Stomach smooth muscle (tissue), 2 donors: ENCODE results near the gene DYNLL1.
A peak's percentile ranks its signal among the peaks of the same experiment; 100 is the strongest.
"Not testable (repeated sequence)": the region's sequence is repeated elsewhere in the genome, so short reads cannot be mapped to it uniquely, and the experiment has no call there.

Source experiments
- H3K27ac ChIP-seq: one replicate; pipeline ENCODE4 v1.7.0; 2013; ENCODE audit warnings: mild to moderate bottlenecking, low read length, inconsistent platforms
- H3K27me3 ChIP-seq, 2 donors: one replicate each; pipeline ENCODE4 v1.7.0; 2013; ENCODE audit warnings: low read length in 2 of 2; ENCODE audit not compliant: insufficient read depth in 2 of 2, control insufficient read depth in 1 of 2
- H3K36me3 ChIP-seq, 2 donors: one replicate each; pipeline ENCODE4 v1.7.0; 2013; ENCODE audit warnings: low read length in 2 of 2; ENCODE audit not compliant: control insufficient read depth in 2 of 2, insufficient read depth in 2 of 2
- H3K4me1 ChIP-seq: one replicate; pipeline ENCODE4 v1.7.0; 2013; ENCODE audit warnings: low read length; ENCODE audit not compliant: control insufficient read depth, insufficient read depth
- H3K4me3 ChIP-seq, 2 donors: one replicate each; pipeline ENCODE4 v1.7.0; 2013; ENCODE audit warnings: low read length in 2 of 2
- H3K9ac ChIP-seq, 2 donors: one replicate each; pipeline ENCODE4 v1.7.0; 2013; ENCODE audit warnings: low read length in 2 of 2, mild to moderate bottlenecking in 1 of 2
- H3K9me3 ChIP-seq, 2 donors: one replicate each; pipeline ENCODE4 v1.7.0; 2013; ENCODE audit warnings: low read length in 2 of 2; ENCODE audit not compliant: control insufficient read depth in 2 of 2
- donor health status: healthy.
- donor health status: Pancreatic carcinoma.

The DYNLL1 gene

DNA sequence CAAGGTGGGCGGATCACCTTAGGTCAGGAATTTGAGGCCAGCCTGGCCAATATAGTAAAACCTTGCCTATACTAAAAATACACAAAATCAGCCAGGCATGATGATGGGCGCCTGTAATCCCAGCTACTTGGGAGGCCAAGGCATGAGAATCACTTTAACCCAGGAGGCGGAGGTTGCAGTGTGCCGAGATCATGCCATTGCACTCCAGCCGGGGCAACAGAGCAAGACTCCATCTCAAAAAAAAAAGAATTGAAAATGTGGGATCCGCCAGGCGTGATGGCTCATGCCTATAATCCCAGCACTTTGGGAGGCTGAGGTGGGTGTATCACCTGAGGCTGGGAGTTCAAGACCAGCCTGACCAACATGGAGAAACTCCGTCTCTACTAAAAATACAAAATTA lies 23.4 kb downstream of the DYNLL1 start:
- H3K4me3 ChIP-seq, H3K27ac ChIP-seq, H3K27me3 ChIP-seq, H3K4me1 ChIP-seq, H3K9ac ChIP-seq, H3K9me3 ChIP-seq: not testable (repeated sequence)
- peaks cover 8 to 13% of the 10 kb centered on the region in 2 donors for H3K36me3 ChIP-seq

- Histone ChIP-seq H3K36me3 (peaks cover 0 to 2% of the 10 kb centered on the region in 2 donors), H3K4me3 (no peak overlapping the region), H3K27ac (no peak overlapping the region), H3K9me3 (no peaks in the 10 kb centered on the region), H3K4me1 (no peaks in the 10 kb centered on the region), H3K9ac (no peak overlapping the region), H3K27me3 (no peaks in the 10 kb centered on the region)
Measured at GRCh38 chr12:120522568-120522967, 26.7 kb downstream of the DYNLL1 start.

DNA sequence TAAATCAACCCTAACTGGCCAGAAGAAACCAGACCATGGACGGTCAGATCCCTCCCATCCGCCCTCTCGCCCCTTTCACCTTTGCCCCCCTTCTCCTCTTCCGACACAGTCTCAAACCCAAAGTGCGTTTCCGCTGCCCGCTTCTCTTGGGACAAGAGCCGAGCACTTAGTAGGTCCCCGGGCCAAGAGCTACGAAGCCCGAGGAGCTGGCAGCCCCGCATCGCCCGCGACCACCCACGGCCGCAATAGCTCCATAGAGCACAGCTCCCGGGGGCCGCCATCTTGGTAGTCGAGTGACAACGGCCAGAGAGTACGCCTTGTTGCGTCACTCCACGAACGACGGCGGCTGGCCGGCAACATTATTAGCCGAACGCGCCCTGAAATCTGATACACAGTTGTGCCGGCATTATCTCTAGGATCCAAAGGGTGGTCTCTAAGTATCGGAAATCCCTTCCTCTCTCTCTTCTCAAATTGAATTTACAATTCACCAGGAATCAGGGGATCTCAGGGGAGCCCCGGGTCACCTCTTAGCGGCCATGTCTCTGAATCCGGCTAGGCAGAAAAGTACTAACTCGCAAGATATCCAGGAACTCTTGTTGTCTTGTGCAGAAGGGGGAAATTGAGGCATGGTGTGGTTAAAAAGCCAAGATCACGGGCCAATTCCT lies 33.1 kb downstream of the DYNLL1 start, which contains the start of gene COQ5:
TSS of gene COQ5 (minus strand) at position 298 of the 665 bp plus-strand sequence. CDS start at position 281, 17 bp downstream.
- H3K9me3 ChIP-seq, result no peaks in the 10 kb centered on the region
- H3K9ac ChIP-seq, result peak within 1 kb of the TSS; percentile 88 to 92
- peaks cover 3% of the 10 kb centered on the region for H3K4me1 ChIP-seq
- no peaks in the 10 kb centered on the region for H3K36me3 ChIP-seq
- peak within 1 kb of the TSS; percentile 90 to 97 for H3K4me3 ChIP-seq
- H3K27me3 ChIP-seq, result no peaks in the 10 kb centered on the region
- peak within 1 kb of the TSS; percentile 93 for H3K27ac ChIP-seq

DNA sequence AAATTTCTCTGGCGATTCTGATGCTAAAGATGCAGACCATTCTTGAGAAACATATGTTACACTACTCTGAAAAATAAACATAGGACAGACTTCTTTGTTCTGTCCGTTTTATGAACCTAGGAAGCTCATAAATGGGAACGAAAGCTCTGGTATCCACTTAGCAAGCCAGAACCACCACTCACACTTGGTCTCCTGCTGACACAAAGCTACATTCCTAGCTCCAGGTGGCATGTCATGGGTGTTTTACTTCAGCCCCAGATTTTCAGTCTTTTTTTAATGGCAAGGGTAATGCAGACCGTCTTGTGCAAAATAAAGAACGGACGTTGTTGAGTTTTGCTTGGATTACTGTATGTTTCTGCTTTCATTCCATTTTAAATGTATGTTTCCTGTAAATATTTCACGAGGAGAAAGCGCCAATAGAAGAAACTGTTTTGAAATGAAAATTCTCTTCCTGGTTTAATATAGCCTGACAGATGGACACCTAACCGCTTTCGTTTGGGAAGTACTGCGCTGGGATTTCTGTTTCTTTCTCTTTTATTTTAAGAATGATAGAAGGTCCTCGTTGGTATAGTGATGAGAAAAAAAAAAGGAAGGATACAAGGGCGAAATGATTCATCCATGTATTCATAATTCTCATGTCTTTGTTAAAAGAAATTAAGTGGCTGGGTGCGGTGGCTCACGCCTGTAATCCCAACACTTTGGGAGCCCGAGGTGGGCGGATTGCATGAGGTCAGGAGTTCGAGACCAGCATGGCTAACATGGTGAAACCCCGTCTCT lies 33.9 kb downstream of the DYNLL1 start:
- Histone ChIP-seq H3K4me1 (peaks cover 3% of the 10 kb centered on the region), H3K4me3 (peak overlapping the region; percentile 90 to 97), H3K9ac (peak overlapping the region; percentile 88 to 92), H3K27ac (peak overlapping the region; percentile 93), H3K27me3 (no peaks in the 10 kb centered on the region), H3K9me3 (no peaks in the 10 kb centered on the region), H3K36me3 (no peaks in the 10 kb centered on the region)

GRCh38 chr12:120530418-120530761 lies 34.5 kb downstream of the DYNLL1 start:
- H3K27me3 ChIP-seq, H3K9ac ChIP-seq, H3K9me3 ChIP-seq, H3K4me1 ChIP-seq, H3K36me3 ChIP-seq: not testable (repeated sequence)
- H3K27ac ChIP-seq, result peak overlapping the region; percentile 93
- peak overlapping the region in 1 of 2 donors; percentile 90 for H3K4me3 ChIP-seq

- no peaks in the 10 kb centered on the region for H3K27me3 ChIP-seq
- H3K9ac ChIP-seq, result no peak overlapping the region
- H3K4me3 ChIP-seq, result no peak overlapping the region
- H3K36me3 ChIP-seq, result peaks cover 0 to 3% of the 10 kb centered on the region in 2 donors
- H3K27ac ChIP-seq, result no peak overlapping the region
- no peaks in the 10 kb centered on the region for H3K9me3 ChIP-seq
- H3K4me1 ChIP-seq, result peaks cover 16% of the 10 kb centered on the region
Measured at GRCh38 chr12:120532701-120533238, 36.9 kb downstream of the DYNLL1 start.

DNA sequence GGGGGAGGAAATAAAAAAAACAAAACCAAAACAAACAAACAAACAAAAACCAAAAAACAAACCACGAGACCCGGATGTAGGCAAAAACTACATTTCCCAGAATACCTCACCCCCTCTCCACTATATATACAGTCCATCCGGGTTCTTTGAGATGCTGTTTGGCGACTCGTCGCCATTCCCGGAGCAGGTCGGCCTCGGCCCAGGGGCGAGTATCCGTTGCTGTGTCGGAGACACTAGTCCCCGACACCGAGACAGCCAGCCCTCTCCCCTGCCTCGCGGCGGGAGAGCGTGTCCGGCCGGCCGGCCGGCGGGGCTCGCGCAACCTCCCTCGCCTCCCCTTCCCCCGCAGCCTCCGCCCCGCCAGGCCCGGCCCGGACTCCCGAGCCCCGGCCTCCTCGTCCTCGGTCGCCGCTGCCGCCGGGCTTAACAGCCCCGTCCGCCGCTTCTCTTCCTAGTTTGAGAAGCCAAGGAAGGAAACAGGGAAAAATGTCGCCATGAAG lies 38.3 kb downstream of the DYNLL1 start, which contains the start of gene RNF10:
TSS of gene RNF10 (plus strand) at position 154 of the 500 bp plus-strand sequence. CDS start 456 bp downstream, outside the sequence.
- no peaks in the 10 kb centered on the region for H3K27me3 ChIP-seq
- H3K9ac ChIP-seq, result peak within 1 kb of the TSS; percentile 88 to 91
- H3K4me1 ChIP-seq, result peaks cover 29% of the 10 kb centered on the region

GRCh38 chr12:120534703-120535655 lies 39.1 kb downstream of the DYNLL1 start:
- peak overlapping the region; percentile 93 for H3K27ac ChIP-seq

More for the DNA sequence above, 38.3 kb downstream of the DYNLL1 start, which contains the start of gene RNF10:
- H3K9me3 ChIP-seq, result no peaks in the 10 kb centered on the region
- H3K36me3 ChIP-seq, result peaks cover 0 to 3% of the 10 kb centered on the region in 2 donors
- H3K27ac ChIP-seq, result peak within 1 kb of the TSS; percentile 93
- H3K4me3 ChIP-seq, result peak within 1 kb of the TSS; percentile 75 to 96

DNA sequence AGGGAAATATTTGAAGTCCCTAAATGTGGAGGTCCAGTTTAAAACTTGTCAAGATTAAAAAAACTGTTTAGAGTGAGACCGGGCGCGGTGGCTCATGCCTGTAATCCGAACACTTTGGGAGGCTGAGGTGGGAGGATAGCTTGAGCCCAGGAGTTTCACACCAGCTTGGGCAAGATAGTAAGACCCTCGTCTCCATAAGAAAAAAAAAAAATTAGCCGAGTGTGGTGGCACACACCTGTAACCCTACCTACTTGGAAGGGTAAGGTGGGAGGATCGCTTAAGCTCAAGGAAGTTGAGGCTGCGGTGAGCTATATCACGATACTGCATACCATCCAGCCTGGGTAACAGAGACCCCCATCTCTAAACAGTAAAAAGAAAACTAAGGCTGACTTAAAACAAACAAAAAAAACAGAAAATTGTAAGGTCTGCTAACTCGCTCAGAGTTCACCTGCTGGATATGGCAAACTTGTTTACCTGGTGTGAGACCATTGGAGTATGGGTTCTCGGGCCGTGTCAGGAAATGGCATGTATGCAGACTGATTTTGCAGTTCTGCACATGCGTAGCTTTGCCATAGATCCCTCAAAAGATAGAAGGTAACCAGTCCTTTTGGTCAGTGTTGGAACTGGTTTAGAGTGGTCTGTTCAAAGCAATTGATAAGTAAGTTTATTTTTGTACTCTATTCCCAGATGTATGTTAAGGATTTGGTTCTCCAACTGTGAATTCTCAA lies 40.3 kb downstream of the DYNLL1 start:
- peak overlapping the region; percentile 88 to 91 for H3K9ac ChIP-seq
- no peaks in the 10 kb centered on the region for H3K9me3 ChIP-seq
- H3K36me3 ChIP-seq, result peaks cover 0 to 3% of the 10 kb centered on the region in 2 donors
- no peaks in the 10 kb centered on the region for H3K27me3 ChIP-seq
- peak overlapping the region; percentile 75 to 96 for H3K4me3 ChIP-seq
- peaks cover 32% of the 10 kb centered on the region for H3K4me1 ChIP-seq
- H3K27ac ChIP-seq, result no peak overlapping the region

More at GRCh38 chr12:120534703-120535655, 39.1 kb downstream of the DYNLL1 start:
- Histone ChIP-seq H3K4me1 (peaks cover 32% of the 10 kb centered on the region), H3K4me3 (peak overlapping the region; percentile 75 to 96), H3K9ac (peak overlapping the region; percentile 88 to 91), H3K36me3 (peaks cover 0 to 3% of the 10 kb centered on the region in 2 donors), H3K27me3 (no peaks in the 10 kb centered on the region), H3K9me3 (no peaks in the 10 kb centered on the region)
